Activated CD8-positive, alpha-beta memory T cell treated with anti-CD3 and anti-CD28 coated beads for 36 hours (primary cell): ENCODE measurements around the gene BAZ2B. TPM values are rescaled to one million over a fixed set of nuclear protein-coding genes. Genes with fewer than 3 reads are reported as not detected.

Source experiments
- CTCF ChIA-PET: fragments of 350-600 bp; sonication (Branson Sonifier 250); formaldehyde crosslinking; loops from one replicate; lab custom pipeline; 2021; ENCODE audit warnings: antibody characterized with exemption; lab: Charles Lee
- POLR2A ChIA-PET: fragments of 350-600 bp; sonication (Branson Sonifier 250); formaldehyde crosslinking; loops from one replicate; lab custom pipeline; 2021; ENCODE audit warnings: antibody characterized with exemption; lab: Charles Lee
- total RNA-seq, 2 experiments: library from RNA; stranded (reverse); gene quantifications; one replicate each; pipeline ENCODE4 v1.2.3, GENCODE V29; 2021

Gene BAZ2B
- total RNA-seq, 2 experiments from 2014 or later = 10.1 to 10.2 TPM

GRCh38 chr2:159497847-159498246 lies 118.5 kb downstream of the BAZ2B start:
- CTCF ChIA-PET = no interaction called here
- POLR2A ChIA-PET = no interaction called here

- CTCF ChIA-PET = no interaction called here
- POLR2A ChIA-PET = no interaction called here
Observed at GRCh38 chr2:159497256-159497655, 119.1 kb downstream of the BAZ2B start.

GRCh38 chr2:159489476-159489875 lies 126.9 kb downstream of the BAZ2B start:
- POLR2A ChIA-PET = no interaction called here
- CTCF ChIA-PET = no interaction called here

GRCh38 chr2:159484532-159484931 lies 131.8 kb downstream of the BAZ2B start:
- POLR2A ChIA-PET = no interaction called here
- CTCF ChIA-PET = no interaction called here

GRCh38 chr2:159476329-159476728 lies 140.0 kb downstream of the BAZ2B start:
- ChIA-PET CTCF (no interaction called here), POLR2A (no interaction called here)

GRCh38 chr2:159475793-159476192 lies 140.6 kb downstream of the BAZ2B start:
- ChIA-PET CTCF (no interaction called here), POLR2A (no interaction called here)

- CTCF ChIA-PET = no interaction called here
Observed at GRCh38 chr2:159471340-159471739, 145.0 kb downstream of the BAZ2B start.

GRCh38 chr2:159468257-159468656 lies 148.1 kb downstream of the BAZ2B start:
- CTCF ChIA-PET = interaction anchor here (0.6 kb wide), 1 partner anchor 1055 kb away, joined by 3 read pairs; no protein-coding TSS in a partner anchor
- POLR2A ChIA-PET = no interaction called here

More at GRCh38 chr2:159471340-159471739, 145.0 kb downstream of the BAZ2B start:
- POLR2A ChIA-PET = no interaction called here

- POLR2A ChIA-PET = no interaction called here
- CTCF ChIA-PET = no interaction called here
Observed at GRCh38 chr2:159462961-159463360, 153.4 kb downstream of the BAZ2B start.

GRCh38 chr2:159462201-159462785 lies 154.1 kb downstream of the BAZ2B start:
- CTCF ChIA-PET = no interaction called here
- POLR2A ChIA-PET = no interaction called here

- ChIA-PET POLR2A (no interaction called here), CTCF (no interaction called here)
Observed at GRCh38 chr2:159461076-159461475, 155.3 kb downstream of the BAZ2B start.

GRCh38 chr2:159460227-159460626 lies 156.1 kb downstream of the BAZ2B start:
- CTCF ChIA-PET = no interaction called here
- POLR2A ChIA-PET = no interaction called here

GRCh38 chr2:159459279-159459678 lies 157.1 kb downstream of the BAZ2B start:
- ChIA-PET POLR2A (no interaction called here), CTCF (no interaction called here)

- ChIA-PET POLR2A (no interaction called here), CTCF (no interaction called here)
Observed at GRCh38 chr2:159457589-159457988, 158.8 kb downstream of the BAZ2B start.

- CTCF ChIA-PET = no interaction called here
- POLR2A ChIA-PET = no interaction called here
Observed at GRCh38 chr2:159456500-159457426, 159.6 kb downstream of the BAZ2B start.

- CTCF ChIA-PET = interaction anchor here (0.7 kb wide), 1 partner anchor 1454 kb away, joined by 3 read pairs; no protein-coding TSS in a partner anchor
- POLR2A ChIA-PET = interaction anchor here (0.6 kb wide), 1 partner anchor 1591 kb away, joined by 4 read pairs; no protein-coding TSS in a partner anchor
Observed at GRCh38 chr2:159455330-159455918, 160.9 kb downstream of the BAZ2B start.

- POLR2A ChIA-PET = no interaction called here
- CTCF ChIA-PET = no interaction called here
Observed at GRCh38 chr2:159454185-159454584, 162.2 kb downstream of the BAZ2B start.

GRCh38 chr2:159450180-159450579 lies 166.2 kb downstream of the BAZ2B start:
- POLR2A ChIA-PET = no interaction called here
- CTCF ChIA-PET = no interaction called here

- POLR2A ChIA-PET = no interaction called here
- CTCF ChIA-PET = no interaction called here
Observed at GRCh38 chr2:159449504-159450124, 166.7 kb downstream of the BAZ2B start.

- ChIA-PET CTCF (no interaction called here), POLR2A (no interaction called here)
Observed at GRCh38 chr2:159446817-159447216, 169.5 kb downstream of the BAZ2B start.
